HG03060 (cell line): Measurements from ENCODE around the gene GNAS.

ENCODE experiments used
- ATAC-seq: cut with Tn5 transposase; IDR thresholded peaks from one replicate; pipeline ENCODE4 v1.9.1; 2021; ENCODE audit warnings: low read depth, moderate number of reproducible peaks; ENCODE audit not compliant: unreplicated experiment

Gene GNAS

GRCh38 chr20:58894652-58895447, 42.3 kb downstream of the GNAS start:
- ATAC-seq, result no peak

GRCh38 chr20:58895448-58896180, 43.1 kb downstream of the GNAS start:
- ATAC-seq, result no peak

- ATAC-seq, result no peak
Measured at GRCh38 chr20:58896820-58897219, 44.3 kb downstream of the GNAS start.

GRCh38 chr20:58897488-58897887, 45.0 kb downstream of the GNAS start:
- ATAC-seq, result no peak

GRCh38 chr20:58898629-58899408, 46.3 kb downstream of the GNAS start:
- ATAC-seq, result no peak

GRCh38 chr20:58899512-58899911, 47.0 kb downstream of the GNAS start:
- ATAC-seq, result no peak

- no peak for ATAC-seq
Measured at GRCh38 chr20:58900397-58900796, 47.9 kb downstream of the GNAS start.

- ATAC-seq, result no peak
Measured at GRCh38 chr20:58901488-58902402, 49.2 kb downstream of the GNAS start.

- no peak for ATAC-seq
Measured at GRCh38 chr20:58903614-58904013, 51.1 kb downstream of the GNAS start.

- no peak for ATAC-seq
Measured at GRCh38 chr20:58905236-58905635, 52.7 kb downstream of the GNAS start.

- ATAC-seq, result no peak
Measured at GRCh38 chr20:58906111-58906510, 53.6 kb downstream of the GNAS start.

- ATAC-seq, result no peak
Measured at GRCh38 chr20:58906894-58907293, 54.4 kb downstream of the GNAS start.

GRCh38 chr20:58907320-58908137, 55.0 kb downstream of the GNAS start:
- peak; percentile 82 for ATAC-seq

GRCh38 chr20:58908221-58908620, 55.7 kb downstream of the GNAS start:
- no peak for ATAC-seq

- ATAC-seq, result no peak
Measured at GRCh38 chr20:58908941-58909340, 56.4 kb downstream of the GNAS start.

- no peak for ATAC-seq
Measured at GRCh38 chr20:58909585-58909984, 57.1 kb downstream of the GNAS start.

- ATAC-seq, result no peak
Measured at GRCh38 chr20:58910473-58910872, 58.0 kb downstream of the GNAS start.

GRCh38 chr20:58911309-58911708, 58.8 kb downstream of the GNAS start:
- no peak for ATAC-seq

- no peak for ATAC-seq
Measured at GRCh38 chr20:58911970-58912369, 59.5 kb downstream of the GNAS start.
